HUES6 (cell line): ENCODE results near the gene CEP83.

ENCODE experiments used
- H3K27ac ChIP-seq: 2 replicates; pipeline ENCODE4 v1.7.0; 2013; ENCODE audit warnings: low read depth, mild to moderate bottlenecking, low read length, inconsistent platforms
- H3K27me3 ChIP-seq: 2 replicates; pipeline ENCODE4 v1.6.1; 2013; ENCODE audit warnings: low read length; ENCODE audit not compliant: control insufficient read depth, insufficient read depth
- H3K36me3 ChIP-seq: 2 replicates; pipeline ENCODE4 v1.6.1; 2013; ENCODE audit warnings: low read length; ENCODE audit not compliant: control insufficient read depth, insufficient read depth
- H3K4me1 ChIP-seq: 2 replicates; pipeline ENCODE4 v1.6.1; 2013; ENCODE audit warnings: low read length; ENCODE audit not compliant: control insufficient read depth, insufficient read depth
- H3K4me3 ChIP-seq: 2 replicates; pipeline ENCODE4 v1.5.1; 2013; ENCODE audit warnings: low read depth, low read length
- H3K9ac ChIP-seq: one replicate; pipeline ENCODE4 v1.6.1; 2013; ENCODE audit warnings: mild to moderate bottlenecking, low read length
- H3K9me3 ChIP-seq: 2 replicates; pipeline ENCODE4 v1.6.1; 2013; ENCODE audit warnings: low read depth, low read length; ENCODE audit not compliant: control insufficient read depth, insufficient read depth

Gene CEP83

GRCh38 chr12:94459728-94460615, at the start of gene CEP83:
TSS of gene CEP83 (minus strand) at chr12:94459867. CDS start at chr12:94412490, 47,377 bp downstream.
- peak within 1 kb of the TSS; percentile 75 for H3K4me3 ChIP-seq

GRCh38 chr12:94509317-94509716, 49.6 kb upstream of the CEP83 start:
- no peaks in the 10 kb centered on the region for H3K9me3 ChIP-seq
- H3K27me3 ChIP-seq: no peaks in the 10 kb centered on the region
- no peak overlapping the region for H3K27ac ChIP-seq
- H3K4me3 ChIP-seq: no peak overlapping the region
- no peak overlapping the region for H3K9ac ChIP-seq
- H3K4me1 ChIP-seq: no peaks in the 10 kb centered on the region
- no peaks in the 10 kb centered on the region for H3K36me3 ChIP-seq

More at GRCh38 chr12:94459728-94460615, at the start of gene CEP83:
- H3K27me3 ChIP-seq: peaks cover 3% of the 10 kb centered on the region
- no peak within 1 kb of the TSS for H3K27ac ChIP-seq
- H3K9ac ChIP-seq: peak within 1 kb of the TSS; percentile 80
- H3K36me3 ChIP-seq: peaks cover 3% of the 10 kb centered on the region; the same call in 1 of the 2 replicates
- H3K4me1 ChIP-seq: peaks cover 5% of the 10 kb centered on the region; the same call in 1 of the 2 replicates
- H3K9me3 ChIP-seq: no peaks in the 10 kb centered on the region

GRCh38 chr12:94507455-94507854, 47.8 kb upstream of the CEP83 start:
- Histone ChIP-seq H3K4me1 (no peaks in the 10 kb centered on the region), H3K27ac (no peak overlapping the region), H3K9ac (no peak overlapping the region), H3K27me3 (no peaks in the 10 kb centered on the region), H3K36me3 (no peaks in the 10 kb centered on the region), H3K4me3 (no peak overlapping the region), H3K9me3 (0 out of 2 replicates have a peak, but pooled peaks cover 4% of the 10 kb centered on the region)

GRCh38 chr12:94504386-94504785, 44.7 kb upstream of the CEP83 start:
- Histone ChIP-seq H3K27me3 (no peaks in the 10 kb centered on the region), H3K4me1 (no peaks in the 10 kb centered on the region), H3K27ac (no peak overlapping the region), H3K9me3 (peaks cover 5% of the 10 kb centered on the region; the same call in 1 of the 2 replicates), H3K9ac (no peak overlapping the region), H3K4me3 (no peak overlapping the region), H3K36me3 (no peaks in the 10 kb centered on the region)

- no peak overlapping the region for H3K9ac ChIP-seq
- no peaks in the 10 kb centered on the region for H3K4me1 ChIP-seq
- no peaks in the 10 kb centered on the region for H3K27me3 ChIP-seq
- no peak overlapping the region for H3K4me3 ChIP-seq
- peaks cover 8% of the 10 kb centered on the region; the same call in 1 of the 2 replicates for H3K9me3 ChIP-seq
- no peak overlapping the region for H3K27ac ChIP-seq
- no peaks in the 10 kb centered on the region for H3K36me3 ChIP-seq
These were observed 44.0 kb upstream of the CEP83 start for GRCh38 chr12:94503619-94504018.

- H3K9ac ChIP-seq: no peak overlapping the region
- no peaks in the 10 kb centered on the region for H3K27me3 ChIP-seq
- no peaks in the 10 kb centered on the region for H3K4me1 ChIP-seq
- H3K36me3 ChIP-seq: no peaks in the 10 kb centered on the region
- H3K27ac ChIP-seq: no peak overlapping the region
- H3K4me3 ChIP-seq: no peak overlapping the region
- H3K9me3 ChIP-seq: peaks cover 21% of the 10 kb centered on the region
These were observed 41.3 kb upstream of the CEP83 start for GRCh38 chr12:94500831-94501567.

GRCh38 chr12:94498698-94499097, 39.0 kb upstream of the CEP83 start:
- Histone ChIP-seq H3K36me3 (no peaks in the 10 kb centered on the region), H3K9ac (no peak overlapping the region), H3K27me3 (no peaks in the 10 kb centered on the region), H3K27ac (no peak overlapping the region), H3K4me1 (no peaks in the 10 kb centered on the region), H3K4me3 (no peak overlapping the region), H3K9me3 (peaks cover 21% of the 10 kb centered on the region)

GRCh38 chr12:94498073-94498472, 38.4 kb upstream of the CEP83 start:
- Histone ChIP-seq H3K4me3 (no peak overlapping the region), H3K9me3 (peaks cover 18% of the 10 kb centered on the region), H3K27me3 (no peaks in the 10 kb centered on the region), H3K27ac (no peak overlapping the region), H3K4me1 (no peaks in the 10 kb centered on the region), H3K9ac (no peak overlapping the region), H3K36me3 (no peaks in the 10 kb centered on the region)

- Histone ChIP-seq H3K36me3 (no peaks in the 10 kb centered on the region), H3K4me3 (no peak overlapping the region), H3K4me1 (no peaks in the 10 kb centered on the region), H3K9ac (no peak overlapping the region), H3K9me3 (peaks cover 18% of the 10 kb centered on the region), H3K27me3 (no peaks in the 10 kb centered on the region), H3K27ac (no peak overlapping the region)
These were observed 35.9 kb upstream of the CEP83 start for GRCh38 chr12:94495445-94496115.

GRCh38 chr12:94491489-94491888, 31.8 kb upstream of the CEP83 start:
- no peaks in the 10 kb centered on the region for H3K9me3 ChIP-seq

More at GRCh38 chr12:94491489-94491888, 31.8 kb upstream of the CEP83 start:
- no peak overlapping the region for H3K4me3 ChIP-seq
- H3K27ac ChIP-seq: no peak overlapping the region
- H3K36me3 ChIP-seq: no peaks in the 10 kb centered on the region
- no peaks in the 10 kb centered on the region for H3K27me3 ChIP-seq
- no peak overlapping the region for H3K9ac ChIP-seq
- no peaks in the 10 kb centered on the region for H3K4me1 ChIP-seq
